ENCODE measurements around the gene DAAM2. TPM values are rescaled to one million over a fixed set of nuclear protein-coding genes. Genes with fewer than 3 reads are reported as not detected.

DAAM2 gene
- total RNA-seq, 1 experiment from 2014 or later = not detected

DNA sequence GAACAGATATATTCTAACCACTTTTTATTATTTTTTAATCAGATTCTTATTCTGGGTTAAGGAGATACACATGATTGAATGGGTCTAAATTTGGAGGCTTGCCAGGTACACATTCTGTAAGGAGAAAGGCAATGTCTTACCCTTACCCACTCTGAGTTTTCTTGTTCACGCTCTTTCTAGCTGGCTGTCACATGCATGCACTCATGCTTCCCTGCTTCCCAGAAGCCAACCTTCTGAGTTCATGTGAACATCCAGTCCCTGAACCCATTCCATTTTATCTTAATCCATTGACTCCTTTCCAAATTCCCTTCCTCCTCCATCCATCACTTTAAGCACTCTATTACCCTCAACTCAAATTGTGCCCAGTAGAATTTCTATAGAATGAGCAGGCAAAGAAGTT lies 159.5 kb downstream of the DAAM2 start:
- no peak for DNase-seq (ENCODE audit: low read depth)
- in situ Hi-C loops (cut with HindIII; ENCODE audit: low pct_unique_long_range_greater_than_20kb, low sequenced_read_pairs) = no loop called here

DNA sequence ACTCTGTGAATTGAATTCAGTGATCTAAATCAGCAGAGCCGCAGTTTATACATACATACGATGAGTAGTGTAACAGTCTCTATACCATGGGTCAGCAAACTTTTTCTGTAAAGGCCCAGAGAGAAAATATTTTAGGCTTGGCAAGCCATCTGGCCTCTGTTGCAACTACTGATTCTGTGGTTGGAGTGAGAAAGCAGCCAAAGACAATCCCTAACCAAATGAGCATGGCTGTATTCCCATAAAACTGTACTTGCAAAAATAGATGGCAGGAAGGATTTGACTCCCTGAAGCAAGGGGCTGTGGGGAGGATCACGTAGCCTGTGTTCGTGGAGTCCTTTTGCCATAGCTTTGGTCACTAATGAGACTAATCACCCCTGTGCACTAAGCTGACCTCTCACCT lies 160.0 kb downstream of the DAAM2 start:
- in situ Hi-C loops (cut with HindIII; ENCODE audit: low pct_unique_long_range_greater_than_20kb, low sequenced_read_pairs) = no loop called here
- DNase-seq (ENCODE audit: low read depth) = no peak

DNA sequence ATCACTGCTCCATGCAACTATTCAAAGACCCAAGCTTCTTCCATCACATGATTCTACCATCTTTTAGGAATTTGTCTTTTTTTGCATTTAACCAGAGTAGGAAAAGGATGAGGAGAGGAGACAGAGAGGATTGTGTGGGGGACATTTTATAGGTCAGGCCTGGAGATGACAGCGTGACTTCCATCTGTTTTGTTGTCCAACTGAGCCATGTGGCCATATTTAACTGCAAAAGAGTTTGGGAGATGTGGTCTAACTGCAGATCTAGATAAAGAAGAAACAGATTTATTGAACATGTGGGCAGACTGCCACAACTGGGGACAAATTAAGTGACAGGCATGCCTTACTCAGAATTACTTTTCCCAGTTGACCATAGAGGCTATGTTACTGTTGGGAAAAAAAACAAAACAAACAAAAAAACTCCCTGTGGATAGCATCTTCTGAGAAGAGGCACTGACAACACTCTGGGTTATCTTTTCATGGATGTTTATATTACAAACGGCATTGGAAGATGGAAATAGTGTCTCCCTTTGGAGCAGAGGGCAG lies 161.0 kb downstream of the DAAM2 start:
- no peak for DNase-seq (ENCODE audit: low read depth)
- in situ Hi-C loops (cut with HindIII; ENCODE audit: low pct_unique_long_range_greater_than_20kb, low sequenced_read_pairs) = no loop called here

Other genes starting within 250 kb of the DAAM2 start
- not detected in 2 replicates for gene KIF6, start 67.0 kb upstream of the DAAM2 start, total RNA-seq (2014; rRNA removed; shearing (Covaris generic); ENCODE audit: low replicate concordance)
- 0.03 and 6.2 TPM in 2 replicates for gene MOCS1, start 142.1 kb downstream of the DAAM2 start, total RNA-seq (2014; rRNA removed; shearing (Covaris generic); ENCODE audit: low replicate concordance)